B cell (primary cell): ENCODE measurements around the gene BRI3. TPM values are rescaled to one million over a fixed set of nuclear protein-coding genes. Genes with fewer than 3 reads are reported as not detected.

Source experiments
- ATAC-seq: fragments of 200-7000 bp; cut with Tn5 transposase; one replicate; pipeline ENCODE4 v1.10.0; 2021; ENCODE audit warnings: low read depth, mild to moderate bottlenecking, moderate number of reproducible peaks, moderate library complexity
- CTCF ChIA-PET: fragments of 350-600 bp; sonication (Branson Sonifier 250); formaldehyde crosslinking; loops from one replicate; lab custom pipeline; 2021; ENCODE audit warnings: antibody characterized with exemption, inconsistent platforms; lab: Charles Lee
- POLR2A ChIA-PET: fragments of 350-600 bp; sonication (Branson Sonifier 250); formaldehyde crosslinking; loops from one replicate; lab custom pipeline; 2021; ENCODE audit warnings: antibody characterized with exemption; lab: Charles Lee
- DNase-seq: peaks from one replicate; pipeline ENCODE4 v3.0.0; 2013
- H2AFZ ChIP-seq: 2 replicates; pipeline ENCODE4 v1.6.1; 2012; ENCODE audit warnings: mild to moderate bottlenecking, low read depth, low read length; ENCODE audit not compliant: insufficient read depth, poor library complexity, severe bottlenecking
- H3K27ac ChIP-seq, 2 donors: 1 replicate in 1 of 2; 2 replicates in 1 of 2; pipeline ENCODE4 v1.5.1; 2012 to 2013; ENCODE audit warnings: low read length in 2 of 2, mild to moderate bottlenecking in 2 of 2, moderate library complexity in 1 of 2
- H3K27me3 ChIP-seq, 4 experiments: fragments of 200-600 bp in 1 of 4; sonication (generic) in 1 of 4; replicated peaks in 1 of 4; 1 replicate in 2 of 4; 2 replicates in 2 of 4; pipeline versions ENCODE4 v1.6.1 to v1.7.0; 2013 to 2016; ENCODE audit warnings: low read length in 3 of 4, mild to moderate bottlenecking in 2 of 4, mixed read lengths in 1 of 4, moderate library complexity in 1 of 4; ENCODE audit not compliant: insufficient read depth in 4 of 4, control insufficient read depth in 3 of 4; ENCODE audit errors: control extremely low read depth in 1 of 4
- H3K36me3 ChIP-seq, 2 experiments: replicated peaks in 1 of 2; 1 replicate in 1 of 2; 2 replicates in 1 of 2; pipeline versions ENCODE4 v1.6.1 to v1.7.1; 2013; ENCODE audit warnings: low read length in 1 of 2; ENCODE audit not compliant: insufficient read depth in 2 of 2, control insufficient read depth in 1 of 2; ENCODE audit errors: control extremely low read depth in 1 of 2, extremely low read depth in 1 of 2
- H3K4me1 ChIP-seq, 2 donors: fragments of 200-600 bp in 1 of 2; sonication (generic) in 1 of 2; 1 replicate in 1 of 2; 2 replicates in 1 of 2; pipeline versions ENCODE4 v1.5.1 to v1.6.1; 2013 to 2017; ENCODE audit warnings: low read length in 2 of 2; ENCODE audit not compliant: control insufficient read depth in 2 of 2, insufficient read depth in 2 of 2
- H3K4me2 ChIP-seq: replicated peaks from 2 replicates; pipeline ENCODE3; 2012; ENCODE audit warnings: mild to moderate bottlenecking, low read depth, low read length; ENCODE audit not compliant: poor library complexity, severe bottlenecking
- H3K4me3 ChIP-seq, 5 experiments: fragments of 200-600 bp in 1 of 5; sonication (generic) in 1 of 5; 1 replicate in 3 of 5; 2 replicates in 2 of 5; pipeline versions ENCODE4 v1.5.1 to v1.7.0; 2011 to 2016; ENCODE audit warnings: low read length in 4 of 5, mild to moderate bottlenecking in 4 of 5, low read depth in 2 of 5, control low read depth in 1 of 5, moderate library complexity in 1 of 5; ENCODE audit not compliant: insufficient read depth in 1 of 5; ENCODE audit errors: control extremely low read depth in 1 of 5, extremely low read depth in 1 of 5
- H3K79me2 ChIP-seq: fragments of 200-600 bp; sonication (generic); one replicate; pipeline ENCODE4 v1.6.0; 2016; ENCODE audit warnings: low read length; ENCODE audit not compliant: control insufficient read depth, insufficient read depth
- H3K9ac ChIP-seq: fragments of 200-600 bp; sonication (generic); 2 replicates; pipeline ENCODE4 v1.6.1; 2017; ENCODE audit warnings: mild to moderate bottlenecking, low read length, moderate library complexity
- H3K9me3 ChIP-seq, 3 donors: one replicate each; pipeline versions ENCODE4 v1.6.1 to v1.7.1; 2013; ENCODE audit warnings: low read length in 2 of 3; ENCODE audit not compliant: control insufficient read depth in 2 of 3, insufficient read depth in 1 of 3; ENCODE audit errors: control extremely low read depth in 1 of 3
- H4K20me1 ChIP-seq: 2 replicates; pipeline ENCODE4 v1.6.0; 2012; ENCODE audit warnings: mild to moderate bottlenecking, low read length; ENCODE audit not compliant: insufficient read depth, control insufficient read depth, poor library complexity, severe bottlenecking
- H3K27ac Mint-ChIP-seq: one replicate; pipeline ENCODE4 v1.8.0; 2021; ENCODE audit warnings: mixed read lengths
- H3K27me3 Mint-ChIP-seq: one replicate; pipeline ENCODE4 v1.8.0; 2021; ENCODE audit warnings: mixed read lengths
- H3K4me1 Mint-ChIP-seq: one replicate; pipeline ENCODE4 v1.8.0; 2021; ENCODE audit warnings: mixed read lengths
- H3K4me3 Mint-ChIP-seq: one replicate; pipeline ENCODE4 v1.8.0; 2021; ENCODE audit warnings: mixed read lengths
- H3K9me3 Mint-ChIP-seq: one replicate; pipeline ENCODE4 v1.8.0; 2022; ENCODE audit warnings: mixed read lengths; ENCODE audit not compliant: insufficient read depth
- EZH2 ChIP-seq: IDR thresholded peaks from 2 replicates; pipeline ENCODE4 v1.6.1; 2012; ENCODE audit warnings: borderline replicate concordance, low read depth, mild to moderate bottlenecking, moderate library complexity, low read length; ENCODE audit not compliant: insufficient read depth, poor library complexity, severe bottlenecking
- WGBS: methylation state at CpG from one replicate; pipeline ENCODE4 v1.1.5; 2013; ENCODE audit warnings: missing lambda C conversion rate; ENCODE audit not compliant: insufficient coverage; 5-methylcytosine and 5-hydroxymethylcytosine counted together
- intact Hi-C: fragments of 100-400 bp; cut with micrococcal nuclease; formaldehyde crosslinking; loops from one replicate; pipeline ENCODE4 v1.10.0; 2022
- polyA plus RNA-seq: library from polyadenylated mRNA; depleted of rRNA; stranded (reverse); fragments of >200 nt; gene quantifications from 2 replicates; pipeline ENCODE4 v1.2.3, GENCODE V29; 2012
- total RNA-seq, 2 donors: library from RNA; stranded (reverse); fragments of 120-200 nt in 1 of 2; gene quantifications; 1 replicate in 1 of 2; 2 replicates in 1 of 2; pipeline versions ENCODE4 v1.2.3 to v1.2.4, GENCODE V29; 2013 to 2022
- TF ChIP-seq, protein P1 (sequence below): fragments of 200-600 bp; IDR thresholded peaks from one replicate; pipeline ENCODE4 v1.8.0; 2022; ENCODE audit warnings: antibody characterized with exemption, mild to moderate bottlenecking

The BRI3 gene
- total and polyA plus RNA-seq, 2 donors (not counting 1 experiment from before 2014, with no cell fraction given), result 21.6 to 86.7 TPM

DNA sequence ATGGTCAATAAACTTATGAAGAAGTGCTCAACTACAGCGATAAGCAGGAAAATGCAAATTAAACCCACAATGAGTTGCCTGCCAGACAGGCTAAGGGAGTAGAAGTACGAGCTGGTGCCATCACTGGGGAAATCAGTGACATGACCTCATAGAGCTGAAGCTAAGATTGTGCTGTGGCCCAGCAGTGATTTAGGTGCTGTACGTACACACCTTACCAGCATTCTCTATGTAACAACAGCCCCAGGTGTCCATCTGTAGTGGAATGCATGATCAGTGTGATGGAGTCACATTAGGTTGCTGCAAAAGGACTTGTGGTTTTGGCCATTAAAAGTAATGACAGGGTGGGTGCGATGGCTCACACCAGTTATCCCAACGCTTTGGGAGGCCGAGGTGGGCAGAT, 23.8 kb upstream of the BRI3 start:
- H3K9me3 ChIP-seq, result peaks cover 0 to 13% (median 3%) of the 10 kb centered on the region in 3 donors
- H3K4me3 ChIP-seq, result no peak overlapping the region
- CTCF ChIA-PET, result interaction anchor here (0.7 kb wide), 1 partner anchor 162 kb away, joined by 3 read pairs; no protein-coding TSS in a partner anchor
- no peak overlapping the region for H3K27ac Mint-ChIP-seq
- ATAC-seq (no peak), DNase-seq (no peak)
- H3K4me3 Mint-ChIP-seq, result no peak overlapping the region
- peaks cover 21% of the 10 kb centered on the region for H3K79me2 ChIP-seq
- no peaks in the 10 kb centered on the region for H3K9me3 Mint-ChIP-seq
- H3K27me3 Mint-ChIP-seq, result no peaks in the 10 kb centered on the region
- H3K27me3 ChIP-seq, result no peaks in the 10 kb centered on the region
- H3K9ac ChIP-seq, result no peak overlapping the region
- peaks cover 0 to 17% of the 10 kb centered on the region in 2 experiments for H3K36me3 ChIP-seq
- POLR2A ChIA-PET, result no interaction called here
- WGBS, result 91% methylated on average over 4 of the region's 6 CpGs
- intact Hi-C loops, result loop anchor here (10.0 kb wide), 1 partner anchor 1143 kb away; the partner anchor contains the start of gene SDHAF3
- H3K4me1 Mint-ChIP-seq, result peaks cover 5% of the 10 kb centered on the region
- H3K4me1 ChIP-seq, result peaks cover 2 to 8% of the 10 kb centered on the region in 2 donors
- no peaks in the 10 kb centered on the region for H4K20me1 ChIP-seq
- TF ChIP-seq EZH2, result no peak
- TF ChIP-seq, protein P1, sequence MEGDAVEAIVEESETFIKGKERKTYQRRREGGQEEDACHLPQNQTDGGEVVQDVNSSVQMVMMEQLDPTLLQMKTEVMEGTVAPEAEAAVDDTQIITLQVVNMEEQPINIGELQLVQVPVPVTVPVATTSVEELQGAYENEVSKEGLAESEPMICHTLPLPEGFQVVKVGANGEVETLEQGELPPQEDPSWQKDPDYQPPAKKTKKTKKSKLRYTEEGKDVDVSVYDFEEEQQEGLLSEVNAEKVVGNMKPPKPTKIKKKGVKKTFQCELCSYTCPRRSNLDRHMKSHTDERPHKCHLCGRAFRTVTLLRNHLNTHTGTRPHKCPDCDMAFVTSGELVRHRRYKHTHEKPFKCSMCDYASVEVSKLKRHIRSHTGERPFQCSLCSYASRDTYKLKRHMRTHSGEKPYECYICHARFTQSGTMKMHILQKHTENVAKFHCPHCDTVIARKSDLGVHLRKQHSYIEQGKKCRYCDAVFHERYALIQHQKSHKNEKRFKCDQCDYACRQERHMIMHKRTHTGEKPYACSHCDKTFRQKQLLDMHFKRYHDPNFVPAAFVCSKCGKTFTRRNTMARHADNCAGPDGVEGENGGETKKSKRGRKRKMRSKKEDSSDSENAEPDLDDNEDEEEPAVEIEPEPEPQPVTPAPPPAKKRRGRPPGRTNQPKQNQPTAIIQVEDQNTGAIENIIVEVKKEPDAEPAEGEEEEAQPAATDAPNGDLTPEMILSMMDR, result no peak
- no peak overlapping the region for H3K4me2 ChIP-seq
- H3K27ac ChIP-seq, result no peak overlapping the region
- no peak overlapping the region for H2AFZ ChIP-seq

DNA sequence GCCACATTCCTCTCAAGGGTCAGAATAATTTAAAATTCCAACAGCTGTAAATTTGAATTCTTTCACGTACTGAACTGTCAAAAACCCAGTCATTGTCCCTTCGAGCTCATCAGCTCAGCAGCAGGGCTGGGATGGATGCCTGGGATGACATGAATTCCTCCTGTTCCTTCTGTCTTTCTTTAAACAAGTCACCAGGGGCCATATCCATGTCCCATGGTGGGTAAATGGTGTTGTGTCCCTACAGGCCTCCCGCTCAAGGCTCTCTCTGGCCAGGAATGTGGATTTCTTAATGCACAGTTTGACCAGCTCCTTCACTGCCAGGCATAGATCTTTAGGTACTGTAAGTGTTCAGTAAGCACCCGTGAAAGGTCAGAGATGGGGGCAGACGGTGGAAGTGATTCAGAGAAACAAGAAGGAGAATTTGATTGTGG, 15.6 kb upstream of the BRI3 start:
- no peak overlapping the region for H3K27ac ChIP-seq
- H3K79me2 ChIP-seq, result peaks cover 4% of the 10 kb centered on the region
- ChIA-PET POLR2A (no interaction called here), CTCF (interaction anchor here (1.7 kb wide), 1 partner anchor 15 kb away, joined by 7 read pairs; no protein-coding TSS in a partner anchor)
- H3K27ac Mint-ChIP-seq, result no peak overlapping the region
- no peaks in the 10 kb centered on the region for H3K27me3 ChIP-seq
- TF ChIP-seq, protein P1, result no peak
- TF ChIP-seq EZH2, result no peak
- H3K9me3 Mint-ChIP-seq, result no peaks in the 10 kb centered on the region
- no peak overlapping the region for H3K4me3 ChIP-seq
- DNase-seq (no peak), ATAC-seq (no peak)
- intact Hi-C loops, result no loop called here
- peaks cover 0 to 10% (median 3%) of the 10 kb centered on the region in 3 donors for H3K9me3 ChIP-seq
- no peaks in the 10 kb centered on the region for H3K4me1 Mint-ChIP-seq
- no peak overlapping the region for H3K4me2 ChIP-seq
- H3K9ac ChIP-seq, result no peak overlapping the region
- no peaks in the 10 kb centered on the region for H3K27me3 Mint-ChIP-seq
- H3K4me3 Mint-ChIP-seq, result no peak overlapping the region
- H3K36me3 ChIP-seq, result peaks cover 0 to 7% of the 10 kb centered on the region in 2 experiments
- 100% methylated on average over 2 of the region's 5 CpGs for WGBS
- no peak overlapping the region for H2AFZ ChIP-seq
- H4K20me1 ChIP-seq, result no peaks in the 10 kb centered on the region
- no peaks in the 10 kb centered on the region for H3K4me1 ChIP-seq
